ENCODE data around the gene PDCL2. TPM values are rescaled to one million over a fixed set of nuclear protein-coding genes. Genes with fewer than 3 reads are reported as not detected.
"Not testable (repeated sequence)": the region's sequence is repeated elsewhere in the genome, so short reads cannot be mapped to it uniquely, and the experiment has no call there.

Gene PDCL2
- total RNA-seq, 1 donor from 2014 or later = not detected

GRCh38 chr4:55634417-55635128, 42.5 kb upstream of the PDCL2 start:
- no peak for DNase-seq
- H3K36me3 Mint-ChIP-seq (ENCODE audit: low read depth) = no peaks in the 10 kb centered on the region
- TF ChIP-seq CTCF (IDR thresholded peaks at IDR 0.05) = no peak
- peaks cover 15% of the 10 kb centered on the region for H3K4me1 Mint-ChIP-seq
- H3K27ac Mint-ChIP-seq = no peak overlapping the region
- H3K9me3 Mint-ChIP-seq = peaks cover 3% of the 10 kb centered on the region
- intact Hi-C loops (cut with micrococcal nuclease) = loop anchor here (10.0 kb wide), 2 partner anchors 90 to 190 kb away; partner anchors contain the start of gene CLOCK
- ChIA-PET POLR2A (no interaction called here), CTCF (no interaction called here)
- H3K27me3 Mint-ChIP-seq = peaks cover 36% of the 10 kb centered on the region
- ATAC-seq (ENCODE audit: low read depth) = no peak
- H3K4me3 Mint-ChIP-seq = no peak overlapping the region

- ATAC-seq (ENCODE audit: low read depth) (no peak), DNase-seq (no peak)
- ChIA-PET POLR2A (no interaction called here), CTCF (no interaction called here)
- peaks cover 3% of the 10 kb centered on the region for H3K9me3 Mint-ChIP-seq
- H3K4me3 Mint-ChIP-seq = no peak overlapping the region
- no peak for TF ChIP-seq CTCF (IDR thresholded peaks at IDR 0.05)
- peaks cover 15% of the 10 kb centered on the region for H3K4me1 Mint-ChIP-seq
- H3K27ac Mint-ChIP-seq = no peak overlapping the region
- intact Hi-C loops (cut with micrococcal nuclease) = loop anchor here (10.0 kb wide), 2 partner anchors 89 to 189 kb away; partner anchors contain the start of gene CLOCK
- no peaks in the 10 kb centered on the region for H3K36me3 Mint-ChIP-seq (ENCODE audit: low read depth)
- H3K27me3 Mint-ChIP-seq = peaks cover 36% of the 10 kb centered on the region
These were observed 41.9 kb upstream of the PDCL2 start for GRCh38 chr4:55633903-55634302.

- Mint-ChIP-seq H3K27ac (no peak overlapping the region), H3K4me1 (no peaks in the 10 kb centered on the region), H3K27me3 (no peaks in the 10 kb centered on the region), H3K4me3 (no peak overlapping the region), H3K36me3 (ENCODE audit: low read depth) (no peaks in the 10 kb centered on the region), H3K9me3 (no peaks in the 10 kb centered on the region)
- ATAC-seq (ENCODE audit: low read depth) (no peak), DNase-seq (no peak)
- CTCF ChIA-PET = no interaction called here
- intact Hi-C loops (cut with micrococcal nuclease) = no loop called here
- no peak for TF ChIP-seq CTCF (IDR thresholded peaks at IDR 0.05)
- POLR2A ChIA-PET = no interaction called here
These were observed 33.8 kb upstream of the PDCL2 start for GRCh38 chr4:55625835-55626234.

- H3K27ac Mint-ChIP-seq; POLR2A ChIA-PET; DNase-seq; H3K36me3 Mint-ChIP-seq (ENCODE audit: low read depth); H3K27me3 Mint-ChIP-seq; ATAC-seq (ENCODE audit: low read depth); H3K9me3 Mint-ChIP-seq; intact Hi-C loops (cut with micrococcal nuclease); H3K4me3 Mint-ChIP-seq; CTCF ChIA-PET; H3K4me1 Mint-ChIP-seq: not testable (repeated sequence)
These were observed 32.0 kb upstream of the PDCL2 start for GRCh38 chr4:55624063-55624462.

- H3K27ac Mint-ChIP-seq = no peak overlapping the region
- intact Hi-C loops (cut with micrococcal nuclease) = no loop called here
- H3K4me1 Mint-ChIP-seq = no peaks in the 10 kb centered on the region
- no peak for DNase-seq
- H3K27me3 Mint-ChIP-seq = peaks cover 2% of the 10 kb centered on the region
- H3K4me3 Mint-ChIP-seq = no peak overlapping the region
- TF ChIP-seq CTCF (IDR thresholded peaks at IDR 0.05) = no peak
- ChIA-PET CTCF (no interaction called here), POLR2A (no interaction called here)
- no peaks in the 10 kb centered on the region for H3K9me3 Mint-ChIP-seq
- H3K36me3 Mint-ChIP-seq (ENCODE audit: low read depth) = no peaks in the 10 kb centered on the region
- ATAC-seq (ENCODE audit: low read depth) = no peak
These were observed 26.6 kb upstream of the PDCL2 start for GRCh38 chr4:55618546-55619143.
